GM12891 (cell line): ENCODE results near the gene IMMP2L.
"Not testable (repeated sequence)": the region's sequence is repeated elsewhere in the genome, so short reads cannot be mapped to it uniquely, and the experiment has no call there.

Source experiments
- DNase-seq: peaks from one replicate; pipeline ENCODE4 v3.0.0; 2011; ENCODE audit warnings: low spot score; ENCODE audit not compliant: insufficient read length
- FAIRE-seq: peaks from 2 replicates; lab custom pipeline; 2011; peaks lifted over from hg19 to GRCh38; lab: Jason Lieb, UNC
- PAX5 ChIP-seq: IDR thresholded peaks from 2 replicates; pipeline ENCODE4 v1.6.1; 2011; ENCODE audit warnings: low read length, moderate library complexity, mild to moderate bottlenecking; ENCODE audit not compliant: insufficient read depth, severe bottlenecking
- POLR2A ChIP-seq: IDR thresholded peaks from 2 replicates; pipeline ENCODE4 v1.6.1; 2011; ENCODE audit warnings: low read depth, low read length, control low read depth
- POLR2AphosphoS5 ChIP-seq: IDR thresholded peaks from 2 replicates; pipeline ENCODE4 v1.6.1; 2011; ENCODE audit warnings: low read depth, low read length, control low read depth
- POU2F2 ChIP-seq: IDR thresholded peaks from 2 replicates; pipeline ENCODE4 v1.6.1; 2011; ENCODE audit warnings: low read depth, mild to moderate bottlenecking, control low read depth, low read length, moderate library complexity
- SPI1 ChIP-seq: IDR thresholded peaks from 2 replicates; pipeline ENCODE4 v1.6.1; 2011; ENCODE audit warnings: low read depth, low read length, control low read depth
- TAF1 ChIP-seq: IDR thresholded peaks from 2 replicates; pipeline ENCODE4 v1.6.1; 2011; ENCODE audit warnings: low read depth, low read length, control low read depth

IMMP2L gene

DNA sequence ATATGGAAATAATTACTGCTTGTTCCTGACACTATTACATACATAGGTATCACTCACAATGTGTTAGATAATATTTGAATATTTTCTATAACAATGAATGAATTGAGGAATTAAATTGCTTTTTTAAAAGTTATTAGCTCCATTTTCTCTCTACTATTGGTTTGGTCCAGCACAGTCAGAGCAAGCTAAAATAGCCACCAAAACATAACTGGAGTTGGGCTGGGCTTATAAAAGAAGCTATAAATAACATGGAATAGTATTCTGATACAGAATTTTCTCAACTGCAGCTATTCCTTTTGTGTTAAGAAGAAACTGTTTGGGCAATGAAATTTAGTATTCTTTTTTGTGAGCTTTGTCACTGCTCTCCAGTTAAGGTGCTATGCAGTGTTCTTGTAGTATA is 614.0 kb downstream of the IMMP2L start:
- DNase-seq, result no peak
- FAIRE-seq, result no peak
- no peak for TF ChIP-seq POLR2AphosphoS5
- no peak for TF ChIP-seq SPI1
- no peak for TF ChIP-seq PAX5
- no peak for TF ChIP-seq POU2F2
- no peak for TF ChIP-seq TAF1
- TF ChIP-seq POLR2A, result no peak

DNA sequence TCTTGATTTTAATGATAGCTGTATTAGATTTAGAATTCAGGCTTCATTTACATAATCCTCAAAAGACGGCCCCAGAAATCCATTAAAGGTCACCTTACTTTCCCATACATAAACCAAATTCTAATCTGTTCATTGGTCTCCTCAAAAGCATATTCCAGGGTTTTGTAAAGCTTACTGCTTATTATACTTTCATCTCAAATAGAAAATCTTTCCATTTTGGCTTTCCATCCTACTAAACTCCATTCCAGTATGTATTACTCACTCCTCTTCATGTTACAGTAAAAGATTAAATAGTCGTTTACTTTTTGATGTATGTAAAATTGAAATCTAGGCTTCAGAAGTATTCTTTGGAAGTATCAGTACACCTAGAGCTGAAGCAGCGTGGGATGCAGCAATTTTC is 614.9 kb downstream of the IMMP2L start:
- no peak for FAIRE-seq
- no peak for DNase-seq
- no peak for TF ChIP-seq PAX5
- TF ChIP-seq TAF1, result no peak
- no peak for TF ChIP-seq SPI1
- TF ChIP-seq POLR2A, result no peak
- no peak for TF ChIP-seq POLR2AphosphoS5
- no peak for TF ChIP-seq POU2F2

DNA sequence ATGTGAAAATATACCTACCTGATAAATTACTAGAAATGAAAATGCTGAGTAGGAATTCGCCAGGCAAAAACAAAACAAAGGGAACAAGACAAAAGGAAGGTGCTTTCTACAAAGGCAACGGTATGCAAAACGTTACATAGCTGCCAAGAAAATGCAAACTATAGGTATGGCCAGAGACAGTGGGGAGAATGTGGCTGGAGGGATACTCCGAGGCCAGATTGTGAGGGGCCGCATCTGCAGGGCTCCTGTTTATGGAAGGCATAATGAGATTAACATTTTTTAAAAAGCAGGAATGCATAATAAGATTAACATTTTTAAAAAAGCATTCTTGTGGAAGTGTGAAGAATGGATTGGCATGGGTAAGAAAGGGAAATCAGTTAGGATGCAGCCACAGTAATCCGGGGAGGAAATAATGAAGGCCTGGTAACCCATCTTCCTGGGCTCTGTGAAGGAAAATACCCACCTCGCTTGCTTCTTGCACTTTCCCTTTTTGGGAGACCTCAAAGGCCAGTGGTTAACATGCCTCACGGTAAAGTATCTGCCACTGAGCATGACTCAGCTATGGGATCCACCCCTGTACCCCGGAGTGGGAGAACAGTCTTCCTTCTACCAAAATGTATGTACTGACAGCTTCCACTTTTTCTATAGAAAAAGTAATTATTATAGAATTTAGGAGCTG is 617.2 kb downstream of the IMMP2L start:
- FAIRE-seq, result no peak

DNA sequence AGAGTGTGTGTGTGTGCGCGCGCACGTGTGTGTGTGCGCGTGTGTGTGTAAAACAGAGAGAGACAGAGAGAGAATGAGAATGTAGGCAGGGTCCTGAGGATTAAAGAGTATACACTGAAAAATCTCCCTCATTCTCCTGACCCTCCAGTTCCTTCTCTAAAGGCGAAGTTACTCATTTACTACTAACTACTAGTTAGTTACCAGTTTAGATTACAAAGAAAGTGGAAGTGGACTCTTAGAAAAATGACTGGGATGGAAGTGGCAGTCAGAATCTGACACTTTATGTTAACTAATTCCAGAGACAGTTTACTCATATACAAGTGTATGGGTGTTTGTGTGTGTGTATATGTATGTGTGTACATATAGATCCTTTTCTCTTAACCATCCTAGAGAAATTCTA is 617.8 kb downstream of the IMMP2L start:
- DNase-seq, result no peak
- FAIRE-seq, result no peak
- TF ChIP-seq PAX5 (no peak), SPI1 (no peak), POU2F2 (no peak), POLR2A (no peak), POLR2AphosphoS5 (no peak), TAF1 (no peak)

More for the DNA sequence above, 617.2 kb downstream of the IMMP2L start:
- no peak for DNase-seq
- TF ChIP-seq SPI1, result no peak
- TF ChIP-seq TAF1, result no peak
- TF ChIP-seq POU2F2, result no peak
- no peak for TF ChIP-seq POLR2A
- TF ChIP-seq POLR2AphosphoS5, result no peak

DNA sequence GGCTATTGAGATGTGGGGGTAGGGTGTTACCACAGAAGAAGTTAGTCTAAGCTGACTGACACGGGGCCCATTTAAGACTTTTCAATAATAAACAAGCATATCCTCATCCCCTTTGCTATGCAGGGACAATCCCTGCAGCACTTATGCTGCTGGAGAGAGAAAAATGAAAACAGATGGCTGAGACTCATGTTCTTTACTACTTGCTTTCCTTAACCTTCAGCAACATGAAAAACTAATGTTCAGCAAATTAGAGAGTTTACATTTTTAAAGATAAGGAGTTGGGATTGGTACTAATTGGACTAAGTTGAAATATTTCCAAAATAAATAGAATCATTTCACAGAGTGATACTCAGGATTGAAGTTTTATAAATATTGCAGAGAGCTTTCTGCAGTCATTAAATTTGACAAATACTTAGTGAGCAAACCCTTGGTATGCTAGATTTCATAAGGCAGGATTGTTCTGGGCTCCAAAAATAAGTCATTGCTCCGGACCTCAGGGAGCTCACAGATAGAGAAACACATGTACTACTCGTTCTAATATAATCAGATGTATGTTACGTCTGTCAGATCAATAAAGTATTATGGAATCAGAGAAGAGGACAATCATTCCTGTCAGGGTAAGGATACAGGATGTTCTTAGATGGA is 618.5 kb downstream of the IMMP2L start:
- FAIRE-seq (no peak), DNase-seq (no peak)
- TF ChIP-seq POU2F2, result no peak
- TF ChIP-seq TAF1, result no peak
- TF ChIP-seq PAX5, result no peak
- no peak for TF ChIP-seq POLR2AphosphoS5
- no peak for TF ChIP-seq POLR2A
- no peak for TF ChIP-seq SPI1

DNA sequence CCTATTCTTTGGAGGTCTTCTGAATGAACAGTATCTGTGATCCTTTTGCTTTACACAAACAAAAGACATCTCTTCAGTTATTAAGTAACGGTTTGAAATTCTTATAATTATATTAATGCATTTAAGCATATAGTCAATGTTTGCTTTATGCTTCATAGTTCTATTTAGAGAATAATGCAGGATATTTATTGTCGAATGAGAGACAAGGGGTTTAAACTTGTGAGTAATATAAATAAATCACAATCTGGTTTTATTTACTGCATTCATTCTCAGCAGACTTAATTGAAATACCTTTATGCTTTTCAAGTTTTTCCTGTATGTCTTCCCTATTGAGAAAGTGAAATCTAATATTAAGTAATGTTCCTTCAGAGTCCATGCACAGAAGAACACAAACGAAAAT is 620.9 kb downstream of the IMMP2L start:
- no peak for FAIRE-seq
- no peak for DNase-seq
- TF ChIP-seq PAX5, result no peak
- TF ChIP-seq POLR2AphosphoS5, result no peak
- no peak for TF ChIP-seq TAF1

DNA sequence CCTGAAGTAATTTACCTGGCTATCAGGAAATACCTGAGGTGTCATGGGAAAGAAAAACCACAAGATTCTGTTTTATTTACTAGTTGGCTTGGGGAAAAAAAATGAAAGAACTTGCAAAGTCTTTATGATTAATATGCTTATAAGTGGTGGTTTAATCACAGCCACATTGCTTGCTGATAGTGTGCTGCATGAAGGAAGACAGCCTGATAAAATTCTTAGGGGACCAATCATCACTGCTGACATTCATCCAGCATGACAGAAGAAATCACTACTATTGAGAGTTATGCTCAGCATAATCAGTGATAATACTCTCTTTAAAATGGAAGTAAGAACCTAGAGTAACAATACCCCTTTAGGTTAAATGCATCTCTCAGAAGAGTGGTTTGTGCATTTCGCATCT is 621.5 kb downstream of the IMMP2L start:
- FAIRE-seq (no peak), DNase-seq (no peak)
- TF ChIP-seq POLR2AphosphoS5 (no peak), PAX5 (no peak), SPI1 (no peak), POLR2A (no peak), POU2F2 (no peak), TAF1 (no peak)

DNA sequence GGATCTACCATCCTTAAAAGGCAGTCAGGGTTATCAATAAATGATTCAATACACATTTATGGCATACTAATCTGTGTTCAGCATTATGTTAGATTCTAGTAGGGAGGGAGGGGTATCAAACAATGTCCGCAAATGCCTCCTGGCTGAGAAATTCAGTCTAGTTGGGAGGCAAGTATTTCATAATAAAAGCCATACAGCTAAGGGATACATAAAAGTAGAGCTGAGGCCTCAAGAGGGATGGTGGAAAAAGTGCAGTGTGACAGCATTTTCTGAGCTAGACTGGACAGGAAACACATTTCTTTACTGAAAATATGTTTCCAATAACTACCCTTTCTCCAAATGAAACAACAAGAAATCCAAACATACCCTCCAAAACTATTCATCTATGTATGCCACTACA is 624.1 kb downstream of the IMMP2L start:
- TF ChIP-seq POLR2A, result no peak
- TF ChIP-seq TAF1, result no peak
- no peak for TF ChIP-seq POLR2AphosphoS5
- no peak for TF ChIP-seq SPI1
- DNase-seq (no peak), FAIRE-seq (peak; percentile 26)

DNA sequence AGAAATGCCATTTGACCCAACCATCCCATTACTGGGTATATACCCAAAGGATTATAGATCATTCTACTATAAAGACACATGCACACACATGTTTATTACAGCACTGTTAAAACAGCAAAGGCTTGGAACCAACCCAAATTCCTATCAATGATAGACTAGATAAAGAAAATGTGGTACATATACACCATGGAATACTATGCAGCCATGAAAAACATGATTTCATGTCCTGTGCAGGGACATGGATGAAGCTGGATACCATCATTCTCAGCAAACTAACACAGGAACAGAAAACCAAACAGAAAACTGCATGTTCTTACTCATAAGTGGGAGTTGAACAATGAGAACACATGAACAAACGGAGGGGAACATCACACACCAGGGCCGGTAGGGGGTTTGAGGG is 625.6 kb downstream of the IMMP2L start:
- not testable (repeated sequence) for FAIRE-seq, DNase-seq

DNA sequence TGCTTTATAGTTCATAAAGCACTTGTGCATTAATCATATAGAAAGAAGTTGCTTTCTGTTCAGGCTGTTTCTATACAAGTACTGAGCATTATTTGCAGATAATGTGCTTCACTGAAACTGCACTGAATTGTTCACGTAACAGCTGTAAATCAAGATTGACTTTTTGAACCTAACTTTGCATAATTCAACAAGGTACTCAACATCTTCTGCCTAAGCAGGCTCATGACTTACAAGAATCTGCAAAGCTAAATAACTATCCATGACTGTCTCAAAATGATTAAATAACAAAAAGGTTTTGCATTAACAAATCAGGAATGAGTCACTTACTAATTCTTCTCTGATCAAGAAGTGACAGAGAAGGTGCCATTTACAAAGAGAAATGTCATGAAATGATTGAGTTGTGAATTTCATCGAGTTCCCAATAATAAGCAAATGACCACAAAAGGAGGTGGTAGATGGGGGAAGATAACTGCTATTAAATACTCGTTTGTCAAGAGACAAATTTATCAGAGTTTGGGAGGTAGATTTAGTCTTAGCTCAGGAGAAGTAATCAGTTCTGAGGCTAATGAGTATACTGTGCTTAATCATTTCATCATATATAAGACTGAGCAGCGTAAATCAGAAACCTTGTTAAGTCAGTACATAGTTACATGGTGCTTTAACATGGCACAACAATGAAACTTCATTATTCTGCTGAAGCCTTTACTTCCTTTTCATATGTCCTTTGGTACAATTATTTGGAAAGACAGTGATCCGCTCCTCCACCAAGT is 632.6 kb downstream of the IMMP2L start:
- TF ChIP-seq PAX5, result no peak
- no peak for TF ChIP-seq TAF1
- TF ChIP-seq POLR2AphosphoS5, result no peak
- TF ChIP-seq POU2F2, result no peak
- TF ChIP-seq POLR2A, result no peak
- no peak for TF ChIP-seq SPI1
- DNase-seq (no peak), FAIRE-seq (no peak)
